Fibroblast of lung (primary cell): ENCODE results near the gene LRRC49. TPM values are rescaled to one million over a fixed set of nuclear protein-coding genes. Genes with fewer than 3 reads are reported as not detected.

Experiments
- DNase-seq, 2 donors: peaks; one replicate each; pipeline versions ENCODE4 v3.0.0 to v3.0.0-alpha.2; 2010; ENCODE audit warnings: low read depth in 2 of 2
- H2AFZ ChIP-seq: 2 replicates; pipeline ENCODE4 v1.5.1; 2012; ENCODE audit warnings: low read length, control low read depth, inconsistent platforms
- H3K27ac ChIP-seq: 2 replicates; pipeline ENCODE4 v1.5.1; 2011; ENCODE audit warnings: low read length, control low read depth; ENCODE audit not compliant: insufficient read depth
- H3K27me3 ChIP-seq: 2 replicates; pipeline ENCODE4 v1.5.1; 2011; ENCODE audit warnings: mild to moderate bottlenecking, low read length; ENCODE audit not compliant: control insufficient read depth, insufficient read depth
- H3K36me3 ChIP-seq: 2 replicates; pipeline ENCODE4 v1.5.1; 2011; ENCODE audit warnings: low read length; ENCODE audit not compliant: control insufficient read depth, insufficient read depth
- H3K4me1 ChIP-seq: 2 replicates; pipeline ENCODE4 v1.5.1; 2011; ENCODE audit warnings: low read length; ENCODE audit not compliant: control insufficient read depth, insufficient read depth; ENCODE audit errors: extremely low read depth
- H3K4me2 ChIP-seq: 2 replicates; pipeline ENCODE4 v1.5.1; 2011; ENCODE audit warnings: low read length, control low read depth; ENCODE audit not compliant: insufficient read depth; ENCODE audit errors: extremely low read depth
- H3K4me3 ChIP-seq, 4 experiments: fragments of 200-600 bp in 1 of 4; sonication (generic) in 1 of 4; replicated peaks in 1 of 4; 2 replicates each; pipeline ENCODE4 v1.5.1; 2011 to 2016; ENCODE audit warnings: low read length in 4 of 4, low read depth in 3 of 4, mild to moderate bottlenecking in 3 of 4, control low read depth in 2 of 4, inconsistent platforms in 1 of 4, mixed read lengths in 1 of 4; ENCODE audit not compliant: insufficient read depth in 1 of 4; ENCODE audit errors: control extremely low read depth in 1 of 4
- H3K79me2 ChIP-seq: 2 replicates; pipeline ENCODE4 v1.5.1; 2012; ENCODE audit warnings: mild to moderate bottlenecking, low read length, inconsistent platforms; ENCODE audit not compliant: control insufficient read depth, insufficient read depth
- H3K9ac ChIP-seq: 2 replicates; pipeline ENCODE4 v1.5.1; 2011; ENCODE audit warnings: mild to moderate bottlenecking, low read length, control low read depth; ENCODE audit not compliant: insufficient read depth
- H3K9me3 ChIP-seq: 2 replicates; pipeline ENCODE4 v1.5.1; 2012; ENCODE audit warnings: low read depth, low read length; ENCODE audit not compliant: control insufficient read depth, insufficient read depth
- H4K20me1 ChIP-seq: 2 replicates; pipeline ENCODE4 v1.5.1; 2011; ENCODE audit warnings: low read length; ENCODE audit not compliant: control insufficient read depth, insufficient read depth; ENCODE audit errors: extremely low read depth
- EZH2 ChIP-seq: IDR thresholded peaks from 2 replicates; pipeline ENCODE4 v1.5.1; 2012; ENCODE audit warnings: low read length, control low read depth, mild to moderate bottlenecking; ENCODE audit errors: missing control alignments
- polyA plus RNA-seq, 2 donors: library from polyadenylated mRNA; depleted of rRNA in 1 of 2; stranded (reverse) in 1 of 2; unstranded in 1 of 2; fragments of >200 nt; gene quantifications; 2 replicates each; pipeline ENCODE4 v1.2.1, GENCODE V29; 2011 to 2012; ENCODE audit warnings: missing spikeins in 1 of 2
- total RNA-seq: library from RNA; depleted of rRNA; stranded (reverse); fragments of >200 nt; gene quantifications from 2 replicates; pipeline ENCODE4 v1.2.1, GENCODE V29; 2014
- TF ChIP-seq, protein P1 (sequence below), 2 donors: IDR thresholded peaks in 1 of 2; conservative IDR thresholded peaks in 1 of 2; 1 replicate in 1 of 2; 2 replicates in 1 of 2; pipeline ENCODE4 v1.5.1; 2011 to 2012; ENCODE audit warnings: low read length in 2 of 2, control low read depth in 1 of 2, inconsistent platforms in 1 of 2, low read depth in 1 of 2, mild to moderate bottlenecking in 1 of 2

Gene LRRC49
- total and polyA plus RNA-seq, 2 donors (not counting 1 experiment from before 2014, with no cell fraction given) = 10.0 to 31.5 TPM

DNA sequence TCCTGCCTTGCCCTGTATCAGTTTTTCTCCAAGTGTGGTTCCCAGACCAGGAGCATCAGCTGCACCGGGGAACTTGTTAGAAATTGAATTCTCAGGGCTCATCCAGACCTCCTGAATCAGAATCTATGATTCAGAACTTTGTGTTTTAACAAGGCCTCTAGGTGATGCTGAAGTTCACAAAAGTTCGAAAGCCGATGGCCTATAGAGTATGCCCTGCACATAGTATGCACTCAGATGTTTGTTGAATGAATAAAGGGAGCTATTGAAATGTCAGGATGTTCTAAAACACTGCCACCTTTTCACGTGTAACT is 38.0 kb upstream of the LRRC49 start:
- Histone ChIP-seq H2AFZ (peak overlapping the region; percentile 1), H3K27me3 (no peaks in the 10 kb centered on the region), H3K9ac (peak overlapping the region; percentile 90), H4K20me1 (no peaks in the 10 kb centered on the region), H3K4me2 (peak overlapping the region; percentile 95), H3K4me3 (peak overlapping the region; percentile 50 to 97 (median 77)), H3K4me1 (peaks cover 29% of the 10 kb centered on the region), H3K9me3 (no peaks in the 10 kb centered on the region), H3K27ac (peak overlapping the region; percentile 90), H3K36me3 (peaks cover 5% of the 10 kb centered on the region), H3K79me2 (peaks cover 43% of the 10 kb centered on the region)
- TF ChIP-seq, protein P1, sequence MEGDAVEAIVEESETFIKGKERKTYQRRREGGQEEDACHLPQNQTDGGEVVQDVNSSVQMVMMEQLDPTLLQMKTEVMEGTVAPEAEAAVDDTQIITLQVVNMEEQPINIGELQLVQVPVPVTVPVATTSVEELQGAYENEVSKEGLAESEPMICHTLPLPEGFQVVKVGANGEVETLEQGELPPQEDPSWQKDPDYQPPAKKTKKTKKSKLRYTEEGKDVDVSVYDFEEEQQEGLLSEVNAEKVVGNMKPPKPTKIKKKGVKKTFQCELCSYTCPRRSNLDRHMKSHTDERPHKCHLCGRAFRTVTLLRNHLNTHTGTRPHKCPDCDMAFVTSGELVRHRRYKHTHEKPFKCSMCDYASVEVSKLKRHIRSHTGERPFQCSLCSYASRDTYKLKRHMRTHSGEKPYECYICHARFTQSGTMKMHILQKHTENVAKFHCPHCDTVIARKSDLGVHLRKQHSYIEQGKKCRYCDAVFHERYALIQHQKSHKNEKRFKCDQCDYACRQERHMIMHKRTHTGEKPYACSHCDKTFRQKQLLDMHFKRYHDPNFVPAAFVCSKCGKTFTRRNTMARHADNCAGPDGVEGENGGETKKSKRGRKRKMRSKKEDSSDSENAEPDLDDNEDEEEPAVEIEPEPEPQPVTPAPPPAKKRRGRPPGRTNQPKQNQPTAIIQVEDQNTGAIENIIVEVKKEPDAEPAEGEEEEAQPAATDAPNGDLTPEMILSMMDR (conservative IDR thresholded peaks at IDR 0.05 in 1 of 2, IDR thresholded peaks at IDR 0.05 in 1 of 2; ENCODE audit: low read depth in 1 of 2, low read length in 2 of 2) = peak; percentile 5 to 16
- no peak for TF ChIP-seq EZH2
- DNase-seq = peak; percentile 61 to 66

DNA sequence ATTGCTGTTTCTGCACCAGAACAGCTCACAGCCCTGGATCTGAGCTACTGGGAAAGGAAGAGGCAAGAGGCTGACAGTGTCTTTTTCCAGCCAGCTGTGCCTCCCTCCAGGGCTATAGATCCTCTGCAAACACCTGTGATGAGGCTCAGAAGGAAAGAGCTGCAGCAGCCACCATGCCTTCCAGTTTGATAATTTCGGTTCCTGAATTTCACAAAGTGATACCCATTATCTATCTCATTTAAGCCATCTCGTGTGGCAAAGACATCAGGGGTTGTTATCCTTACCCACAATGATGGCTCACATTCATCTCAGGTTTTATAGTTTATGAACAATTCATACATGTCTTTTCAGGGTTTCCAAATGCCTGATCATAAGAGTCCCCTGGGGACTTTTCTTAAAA is 36.9 kb upstream of the LRRC49 start:
- TF ChIP-seq, protein P1 (conservative IDR thresholded peaks at IDR 0.05 in 1 of 2, IDR thresholded peaks at IDR 0.05 in 1 of 2; ENCODE audit: low read depth in 1 of 2, low read length in 2 of 2) = no peak
- TF ChIP-seq EZH2 = no peak
- H3K9ac ChIP-seq = no peak overlapping the region
- H2AFZ ChIP-seq = no peak overlapping the region
- H3K27me3 ChIP-seq = no peaks in the 10 kb centered on the region
- no peaks in the 10 kb centered on the region for H3K9me3 ChIP-seq
- peak overlapping the region in 1 of 4 experiments; percentile 31 for H3K4me3 ChIP-seq
- DNase-seq = no peak
- peaks cover 31% of the 10 kb centered on the region for H3K79me2 ChIP-seq
- peaks cover 3% of the 10 kb centered on the region for H3K36me3 ChIP-seq
- H4K20me1 ChIP-seq = no peaks in the 10 kb centered on the region
- peak overlapping the region; percentile 89 for H3K27ac ChIP-seq
- peaks cover 29% of the 10 kb centered on the region for H3K4me1 ChIP-seq
- no peak overlapping the region for H3K4me2 ChIP-seq

DNA sequence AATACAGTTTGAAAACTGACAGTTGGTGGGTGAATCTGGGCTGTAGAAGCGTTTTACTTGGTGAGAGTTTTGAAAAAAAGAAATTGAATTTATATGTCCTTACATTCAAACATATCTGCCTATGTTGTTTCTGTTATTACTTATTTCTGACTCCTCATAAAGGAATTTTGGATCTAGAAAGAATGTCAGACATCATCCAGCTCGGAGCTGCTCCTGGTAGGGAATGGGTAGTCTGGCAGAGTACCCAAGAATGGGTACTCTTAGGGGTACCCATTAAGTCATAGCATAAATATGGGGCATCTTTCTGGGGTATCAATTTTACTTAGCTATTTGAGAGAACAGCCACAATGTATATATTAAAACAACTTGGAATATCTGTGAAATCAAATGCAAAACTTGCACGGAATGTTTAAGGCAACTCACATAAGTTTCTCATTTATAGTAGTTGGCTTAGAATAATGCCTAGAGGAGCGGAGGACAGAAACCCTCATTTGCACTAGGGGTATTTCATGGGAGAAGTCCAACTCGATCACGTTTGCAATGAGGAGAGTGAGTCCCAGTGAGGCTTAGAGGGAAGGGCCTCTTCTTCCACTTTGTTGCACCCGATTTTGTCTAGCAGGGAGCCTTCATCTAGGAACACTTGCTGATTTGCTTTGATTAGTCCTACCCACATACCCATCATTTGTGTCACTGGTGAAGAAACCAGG is 36.3 kb upstream of the LRRC49 start:
- no peaks in the 10 kb centered on the region for H3K27me3 ChIP-seq
- H4K20me1 ChIP-seq = no peaks in the 10 kb centered on the region
- no peak overlapping the region for H3K9ac ChIP-seq
- peaks cover 2% of the 10 kb centered on the region for H3K36me3 ChIP-seq
- H2AFZ ChIP-seq = no peak overlapping the region
- peaks cover 29% of the 10 kb centered on the region for H3K4me1 ChIP-seq
- H3K79me2 ChIP-seq = peaks cover 25% of the 10 kb centered on the region
- TF ChIP-seq, protein P1 (conservative IDR thresholded peaks at IDR 0.05 in 1 of 2, IDR thresholded peaks at IDR 0.05 in 1 of 2; ENCODE audit: low read depth in 1 of 2, low read length in 2 of 2) = no peak
- no peak for TF ChIP-seq EZH2
- H3K4me3 ChIP-seq = peak overlapping the region in 3 of 4 experiments; percentile 19 to 31 (median 25)
- peak; percentile 51 to 59 for DNase-seq
- H3K9me3 ChIP-seq = no peaks in the 10 kb centered on the region
- H3K27ac ChIP-seq = peak overlapping the region; percentile 89
- peak overlapping the region; percentile 84 for H3K4me2 ChIP-seq
